Trophoblast cell (in vitro differentiated cells and primary cell): ENCODE measurements around the gene SLC6A4.

Experiments
- DNase-seq, 2 donors: peaks; one replicate each; pipeline ENCODE4 v3.0.0-alpha.2; 2016
- H2AFZ ChIP-seq: 2 replicates; pipeline ENCODE4 v1.6.1; 2013; ENCODE audit warnings: low read length, moderate library complexity, mild to moderate bottlenecking; ENCODE audit not compliant: insufficient read depth, poor library complexity
- H2AK5ac ChIP-seq: 2 replicates; pipeline ENCODE4 v1.6.1; 2013; ENCODE audit warnings: mild to moderate bottlenecking, low read length
- H2BK120ac ChIP-seq: 2 replicates; pipeline ENCODE4 v1.6.1; 2013; ENCODE audit warnings: low read length, mild to moderate bottlenecking, moderate library complexity; ENCODE audit not compliant: insufficient read depth, poor library complexity
- H2BK12ac ChIP-seq: 2 replicates; pipeline ENCODE4 v1.6.1; 2013; ENCODE audit warnings: mild to moderate bottlenecking, low read length, moderate library complexity
- H2BK5ac ChIP-seq: 2 replicates; pipeline ENCODE4 v1.6.1; 2013; ENCODE audit warnings: low read length, low read depth, moderate library complexity, mild to moderate bottlenecking; ENCODE audit not compliant: poor library complexity
- H3K14ac ChIP-seq: 2 replicates; pipeline ENCODE4 v1.6.1; 2013; ENCODE audit warnings: mild to moderate bottlenecking, low read length
- H3K18ac ChIP-seq: 2 replicates; pipeline ENCODE4 v1.6.1; 2013; ENCODE audit warnings: mild to moderate bottlenecking, low read length
- H3K23ac ChIP-seq: 2 replicates; pipeline ENCODE4 v1.6.1; 2013; ENCODE audit warnings: low read length
- H3K27ac ChIP-seq: 2 replicates; pipeline ENCODE4 v1.5.1; 2013; ENCODE audit warnings: low read depth, mild to moderate bottlenecking, inconsistent platforms, low read length, moderate library complexity
- H3K27me3 ChIP-seq: 2 replicates; pipeline ENCODE4 v1.6.1; 2013; ENCODE audit warnings: inconsistent platforms, mild to moderate bottlenecking, low read length, moderate library complexity; ENCODE audit not compliant: insufficient read depth
- H3K36me3 ChIP-seq, 2 experiments: 1 replicate in 1 of 2; 2 replicates in 1 of 2; pipeline ENCODE4 v1.6.1; 2013; ENCODE audit warnings: low read length in 2 of 2, mild to moderate bottlenecking in 2 of 2, moderate library complexity in 1 of 2; ENCODE audit not compliant: insufficient read depth in 2 of 2, control insufficient read depth in 1 of 2
- H3K4ac ChIP-seq: 2 replicates; pipeline ENCODE4 v1.6.1; 2013; ENCODE audit warnings: low read depth, mild to moderate bottlenecking, low read length, moderate library complexity
- H3K4me1 ChIP-seq, 2 experiments: 1 replicate in 1 of 2; 2 replicates in 1 of 2; pipeline ENCODE4 v1.6.1; 2013; ENCODE audit warnings: low read length in 2 of 2, mild to moderate bottlenecking in 2 of 2, moderate library complexity in 1 of 2; ENCODE audit not compliant: insufficient read depth in 2 of 2, control insufficient read depth in 1 of 2
- H3K4me2 ChIP-seq: 2 replicates; pipeline ENCODE4 v1.6.1; 2013; ENCODE audit warnings: inconsistent platforms, mild to moderate bottlenecking, low read length, moderate library complexity
- H3K4me3 ChIP-seq: 2 replicates; pipeline ENCODE4 v1.5.1; 2013; ENCODE audit warnings: mild to moderate bottlenecking, low read depth, low read length, inconsistent platforms
- H3K79me1 ChIP-seq: one replicate; pipeline ENCODE4 v1.6.1; 2013; ENCODE audit warnings: low read length
- H3K79me2 ChIP-seq: 2 replicates; pipeline ENCODE4 v1.6.1; 2013; ENCODE audit warnings: low read length, mild to moderate bottlenecking; ENCODE audit not compliant: control insufficient read depth, insufficient read depth, poor library complexity
- H3K9ac ChIP-seq: 2 replicates; pipeline ENCODE4 v1.6.1; 2013; ENCODE audit warnings: mild to moderate bottlenecking, low read length
- H3K9me3 ChIP-seq: 2 replicates; pipeline ENCODE4 v1.6.1; 2013; ENCODE audit warnings: low read depth, mild to moderate bottlenecking, control low read depth, inconsistent platforms, low read length; ENCODE audit not compliant: insufficient read depth
- H4K12ac ChIP-seq: 2 replicates; pipeline ENCODE4 v1.6.1; 2013; ENCODE audit warnings: low read depth, mild to moderate bottlenecking, low read length, moderate library complexity
- H4K8ac ChIP-seq: 2 replicates; pipeline ENCODE4 v1.6.1; 2013; ENCODE audit warnings: low read depth, mild to moderate bottlenecking, low read length, moderate library complexity
- H4K91ac ChIP-seq: one replicate; pipeline ENCODE4 v1.6.1; 2013; ENCODE audit warnings: low read depth, mild to moderate bottlenecking, low read length, moderate library complexity
- WGBS: extraction: QIAGEN DNeasy Blood & Tissue Kit; methylation state at CpG from one replicate; pipeline ENCODE4 v1.1.7; 2013; ENCODE audit warnings: missing lambda C conversion rate; ENCODE audit not compliant: insufficient read length, insufficient coverage; ENCODE audit errors: extremely low coverage; 5-methylcytosine and 5-hydroxymethylcytosine counted together

The SLC6A4 gene

DNA sequence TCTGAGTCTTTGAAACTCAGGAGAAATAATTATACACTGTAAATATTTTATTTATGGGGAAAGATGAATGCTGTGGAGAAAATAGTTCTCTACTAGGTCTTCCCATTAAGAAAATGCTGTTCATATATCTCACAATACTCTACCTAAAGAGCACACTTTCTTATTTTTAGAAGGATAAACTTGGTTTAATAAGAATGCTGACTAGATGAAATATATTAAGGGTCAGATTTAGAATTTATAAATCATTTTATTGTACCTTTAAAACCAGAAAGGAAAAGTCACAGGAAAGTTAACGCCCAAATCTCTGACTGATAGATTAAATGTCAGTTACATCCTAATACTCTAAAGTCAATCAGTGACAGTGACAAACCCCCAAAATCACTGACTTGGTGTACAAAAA is 48.7 kb downstream of the SLC6A4 start:
- Histone ChIP-seq H3K27me3 (no peaks in the 10 kb centered on the region), H2AK5ac (no peak overlapping the region), H3K4me3 (no peak overlapping the region), H2BK12ac (no peak overlapping the region), H3K79me1 (no peaks in the 10 kb centered on the region), H3K14ac (no peak overlapping the region), H2BK5ac (no peak overlapping the region), H4K91ac (no peak overlapping the region), H4K12ac (no peak overlapping the region), H2AFZ (no peak overlapping the region), H3K18ac (no peak overlapping the region), H4K8ac (no peak overlapping the region), H3K9ac (no peak overlapping the region), H3K36me3 (peaks cover 10 to 18% of the 10 kb centered on the region in 2 experiments), H3K79me2 (no peaks in the 10 kb centered on the region), H2BK120ac (no peak overlapping the region), H3K4ac (no peak overlapping the region), H3K27ac (no peak overlapping the region), H3K4me1 (no peaks in the 10 kb centered on the region), H3K4me2 (no peak overlapping the region), H3K9me3 (no peaks in the 10 kb centered on the region), H3K23ac (no peak overlapping the region)
- WGBS = no CpG with 5 or more reads among the region's 1 CpG
- DNase-seq = no peak

DNA sequence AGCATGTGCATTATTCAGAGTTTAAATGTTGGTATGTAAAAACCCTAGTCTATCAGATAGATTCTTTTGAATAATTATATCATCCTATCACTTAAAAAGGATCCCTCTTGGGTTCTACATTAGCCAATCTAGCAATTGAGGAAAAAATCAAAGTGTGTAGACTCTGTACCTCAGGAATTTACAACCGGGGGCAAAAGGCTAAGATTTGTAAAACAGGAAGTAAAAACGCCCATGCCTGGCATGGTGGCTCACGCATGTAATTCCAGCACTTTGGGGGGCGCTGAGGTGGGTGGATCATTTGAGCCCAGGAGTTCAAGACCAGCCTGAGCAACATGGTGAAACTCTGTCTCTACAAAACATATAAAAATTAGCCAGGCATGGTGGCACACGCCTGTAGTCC is 58.6 kb downstream of the SLC6A4 start:
- no peaks in the 10 kb centered on the region for H3K27me3 ChIP-seq
- H3K9ac ChIP-seq = no peak overlapping the region
- no peak overlapping the region for H4K91ac ChIP-seq
- H2AK5ac ChIP-seq = no peak overlapping the region
- no peak overlapping the region for H3K27ac ChIP-seq
- no peak overlapping the region for H3K4me3 ChIP-seq
- H4K12ac ChIP-seq = no peak overlapping the region
- H3K79me1 ChIP-seq = no peaks in the 10 kb centered on the region
- no peak overlapping the region for H3K4me2 ChIP-seq
- no peak overlapping the region for H2AFZ ChIP-seq
- H4K8ac ChIP-seq = no peak overlapping the region
- no peaks in the 10 kb centered on the region for H3K79me2 ChIP-seq
- H3K4me1 ChIP-seq = no peaks in the 10 kb centered on the region
- H2BK5ac ChIP-seq = no peak overlapping the region
- no peak for DNase-seq
- H3K9me3 ChIP-seq = no peaks in the 10 kb centered on the region
- peaks cover 18 to 22% of the 10 kb centered on the region in 2 experiments for H3K36me3 ChIP-seq
- no peak overlapping the region for H3K14ac ChIP-seq
- H2BK120ac ChIP-seq = no peak overlapping the region
- WGBS = no CpG with 5 or more reads among the region's 5 CpGs
- H3K23ac ChIP-seq = no peak overlapping the region
- H3K4ac ChIP-seq = no peak overlapping the region
- H2BK12ac ChIP-seq = no peak overlapping the region
- no peak overlapping the region for H3K18ac ChIP-seq

DNA sequence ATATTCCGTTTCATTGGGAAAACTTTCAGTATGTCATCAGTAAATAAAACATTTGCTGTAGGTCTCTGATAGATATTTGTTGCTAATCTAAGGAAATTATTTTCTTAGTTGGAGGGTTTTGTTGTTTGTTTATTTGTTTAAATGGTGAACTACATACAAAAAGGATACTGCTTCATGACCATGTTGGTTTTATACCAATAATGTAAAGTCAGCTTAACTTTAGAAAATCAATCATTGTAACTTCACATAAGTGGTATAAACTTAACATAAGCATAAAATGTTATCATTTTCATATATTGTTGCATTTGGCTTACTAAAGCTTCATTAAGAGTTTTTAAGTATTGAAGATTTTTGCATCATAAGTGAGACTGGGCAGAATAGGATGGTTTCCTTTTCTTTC is 60.9 kb downstream of the SLC6A4 start:
- no peak overlapping the region for H3K4ac ChIP-seq
- no peak overlapping the region for H2AK5ac ChIP-seq
- H3K4me1 ChIP-seq = no peaks in the 10 kb centered on the region
- no peak overlapping the region for H2BK120ac ChIP-seq
- H3K9ac ChIP-seq = no peak overlapping the region
- no peak overlapping the region for H2BK5ac ChIP-seq
- no peaks in the 10 kb centered on the region for H3K27me3 ChIP-seq
- no peak overlapping the region for H2BK12ac ChIP-seq
- no CpG with 5 or more reads among the region's 1 CpG for WGBS
- H4K8ac ChIP-seq = no peak overlapping the region
- no peak for DNase-seq
- H3K4me2 ChIP-seq = no peak overlapping the region
- H3K23ac ChIP-seq = no peak overlapping the region
- no peak overlapping the region for H3K4me3 ChIP-seq
- no peak overlapping the region for H3K14ac ChIP-seq
- H4K91ac ChIP-seq = no peak overlapping the region
- H2AFZ ChIP-seq = no peak overlapping the region
- H3K9me3 ChIP-seq = no peaks in the 10 kb centered on the region
- no peak overlapping the region for H3K27ac ChIP-seq
- H3K79me1 ChIP-seq = no peaks in the 10 kb centered on the region
- no peak overlapping the region for H3K18ac ChIP-seq
- no peak overlapping the region for H4K12ac ChIP-seq
- H3K36me3 ChIP-seq = peaks cover 7% of the 10 kb centered on the region in 2 experiments
- H3K79me2 ChIP-seq = no peaks in the 10 kb centered on the region

DNA sequence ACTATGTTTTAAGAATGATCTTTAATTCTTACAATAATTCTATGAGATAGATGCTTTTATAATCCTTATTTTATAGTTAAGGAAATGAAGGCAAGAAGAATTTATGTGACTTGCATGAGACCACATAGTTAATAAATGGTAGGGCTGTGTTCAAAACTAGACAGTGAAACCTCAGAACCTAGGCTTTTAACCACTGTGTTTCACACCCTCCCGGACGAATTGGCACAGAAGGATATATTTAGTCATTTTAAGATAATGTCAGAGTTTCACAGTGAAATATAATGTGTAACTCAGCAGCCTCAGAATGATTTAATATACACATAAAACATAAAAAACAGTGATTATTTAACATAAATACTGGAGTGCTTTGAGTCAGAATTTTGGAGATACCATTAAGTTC is 61.8 kb downstream of the SLC6A4 start:
- Histone ChIP-seq H3K14ac (no peak overlapping the region), H4K91ac (no peak overlapping the region), H2BK12ac (no peak overlapping the region), H3K79me1 (no peaks in the 10 kb centered on the region), H3K4me2 (no peak overlapping the region), H3K18ac (no peak overlapping the region), H3K9me3 (no peaks in the 10 kb centered on the region), H3K36me3 (peaks cover 6 to 7% of the 10 kb centered on the region in 2 experiments), H4K12ac (no peak overlapping the region), H3K9ac (no peak overlapping the region), H3K27me3 (no peaks in the 10 kb centered on the region), H3K4me3 (no peak overlapping the region), H2AFZ (no peak overlapping the region), H3K23ac (no peak overlapping the region), H3K79me2 (no peaks in the 10 kb centered on the region), H3K27ac (no peak overlapping the region), H2AK5ac (no peak overlapping the region), H4K8ac (no peak overlapping the region), H3K4ac (no peak overlapping the region), H3K4me1 (no peaks in the 10 kb centered on the region), H2BK120ac (no peak overlapping the region), H2BK5ac (no peak overlapping the region)
- DNase-seq = no peak
- no CpG with 5 or more reads among the region's 2 CpGs for WGBS
